ENCODE results near the gene FOXN1.

DNA sequence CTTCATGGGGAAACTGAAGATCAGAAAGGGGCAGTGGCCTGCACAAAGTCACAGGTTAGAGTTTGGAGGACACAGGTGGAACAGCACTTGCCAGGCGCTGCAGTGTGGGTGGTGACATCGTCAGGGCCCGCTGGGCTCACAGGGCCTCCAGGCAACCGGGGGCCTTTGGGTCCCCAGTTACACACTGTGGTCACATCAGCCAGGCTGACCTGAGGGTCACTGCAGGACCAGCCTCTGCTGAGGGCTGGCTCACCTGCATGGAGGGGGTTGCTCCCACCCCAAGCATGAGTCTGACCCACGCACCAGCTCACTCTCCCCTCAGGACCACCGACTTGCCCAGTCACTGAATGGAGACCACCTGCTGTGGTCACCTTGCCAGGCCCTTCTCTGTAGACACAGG is 17.0 kb downstream of the FOXN1 start:
- TF ChIP-seq, protein P1, sequence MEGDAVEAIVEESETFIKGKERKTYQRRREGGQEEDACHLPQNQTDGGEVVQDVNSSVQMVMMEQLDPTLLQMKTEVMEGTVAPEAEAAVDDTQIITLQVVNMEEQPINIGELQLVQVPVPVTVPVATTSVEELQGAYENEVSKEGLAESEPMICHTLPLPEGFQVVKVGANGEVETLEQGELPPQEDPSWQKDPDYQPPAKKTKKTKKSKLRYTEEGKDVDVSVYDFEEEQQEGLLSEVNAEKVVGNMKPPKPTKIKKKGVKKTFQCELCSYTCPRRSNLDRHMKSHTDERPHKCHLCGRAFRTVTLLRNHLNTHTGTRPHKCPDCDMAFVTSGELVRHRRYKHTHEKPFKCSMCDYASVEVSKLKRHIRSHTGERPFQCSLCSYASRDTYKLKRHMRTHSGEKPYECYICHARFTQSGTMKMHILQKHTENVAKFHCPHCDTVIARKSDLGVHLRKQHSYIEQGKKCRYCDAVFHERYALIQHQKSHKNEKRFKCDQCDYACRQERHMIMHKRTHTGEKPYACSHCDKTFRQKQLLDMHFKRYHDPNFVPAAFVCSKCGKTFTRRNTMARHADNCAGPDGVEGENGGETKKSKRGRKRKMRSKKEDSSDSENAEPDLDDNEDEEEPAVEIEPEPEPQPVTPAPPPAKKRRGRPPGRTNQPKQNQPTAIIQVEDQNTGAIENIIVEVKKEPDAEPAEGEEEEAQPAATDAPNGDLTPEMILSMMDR (IDR thresholded peaks at IDR 0.05; ENCODE audit: low read depth, low read length), result no peak
- TF ChIP-seq POLR2A (IDR thresholded peaks at IDR 0.05; ENCODE audit: extremely low read depth, insufficient read length), result no peak
- no peak for TF ChIP-seq MYC (IDR thresholded peaks at IDR 0.05; ENCODE audit: low read depth, low read length)

Measured in NB4 (cell line).